Neural cell (in vitro differentiated cells): ENCODE measurements around the gene SLCO4A1. TPM values are rescaled to one million over a fixed set of nuclear protein-coding genes. Genes with fewer than 3 reads are reported as not detected.

ENCODE experiments used
- H2AFZ ChIP-seq: fragments of 200-600, 300-800 bp; sonication (generic), shearing (Covaris generic); 2 replicates; pipeline ENCODE4 v1.6.0; 2014; ENCODE audit warnings: low read depth, mild to moderate bottlenecking, antibody characterized with exemption, low read length, moderate library complexity
- H3F3A ChIP-seq: fragments of 200-600 bp; shearing (Covaris generic); 2 replicates; pipeline ENCODE4 v1.6.1; 2016; ENCODE audit warnings: mild to moderate bottlenecking, moderate library complexity, mixed read lengths, antibody characterized with exemption, low read length; ENCODE audit not compliant: insufficient read depth, poor library complexity, severe bottlenecking
- H3K27ac ChIP-seq: fragments of 200-600, 300-800 bp; sonication (generic), shearing (Covaris generic); 2 replicates; pipeline ENCODE4 v1.5.1; 2014; ENCODE audit warnings: mild to moderate bottlenecking, low read length, moderate library complexity
- H3K27me3 ChIP-seq: fragments of 300-800, 200-600 bp; sonication (generic), shearing (Covaris generic); 2 replicates; pipeline ENCODE4 v1.6.0; 2014; ENCODE audit warnings: mild to moderate bottlenecking, low read depth, low read length, moderate library complexity; ENCODE audit not compliant: insufficient read depth
- H3K36me3 ChIP-seq: fragments of 300-800, 200-600 bp; sonication (generic), shearing (Covaris generic); 2 replicates; pipeline ENCODE4 v1.5.1; 2014; ENCODE audit warnings: mild to moderate bottlenecking, antibody characterized with exemption, low read length, moderate library complexity; ENCODE audit not compliant: insufficient read depth
- H3K4me2 ChIP-seq: fragments of 300-800, 200-600 bp; sonication (generic), shearing (Covaris generic); 2 replicates; pipeline ENCODE4 v1.6.0; 2014; ENCODE audit warnings: mild to moderate bottlenecking, low read length
- H3K4me3 ChIP-seq: fragments of 300-800, 200-600 bp; sonication (generic), shearing (Covaris generic); 2 replicates; pipeline ENCODE4 v1.5.1; 2014; ENCODE audit warnings: mild to moderate bottlenecking, low read length, moderate library complexity
- H3K79me2 ChIP-seq: fragments of 200-600 bp; shearing (Covaris generic); replicated peaks from 2 replicates; pipeline ENCODE4 v1.6.0; 2014; ENCODE audit warnings: mild to moderate bottlenecking, low read length, moderate library complexity; ENCODE audit not compliant: insufficient read depth
- H3K9ac ChIP-seq: fragments of 300-800, 200-600 bp; sonication (generic), shearing (Covaris generic); 2 replicates; pipeline ENCODE4 v1.6.1; 2016; ENCODE audit warnings: mild to moderate bottlenecking, low read length, mixed read lengths
- H3K9me2 ChIP-seq: fragments of 200-600 bp; shearing (Covaris generic); 2 replicates; pipeline ENCODE4 v1.6.1; 2016; ENCODE audit warnings: mild to moderate bottlenecking, low read length, mixed read lengths; ENCODE audit not compliant: insufficient read depth
- H3K9me3 ChIP-seq: fragments of 200-600, 300-800 bp; sonication (generic), shearing (Covaris generic); 2 replicates; pipeline ENCODE4 v1.6.1; 2016; ENCODE audit warnings: mild to moderate bottlenecking, mixed run types, low read length, moderate library complexity, mixed read lengths
- H4K20me1 ChIP-seq: fragments of 200-600 bp; shearing (Covaris generic); 2 replicates; pipeline ENCODE4 v1.6.1; 2016; ENCODE audit warnings: mild to moderate bottlenecking, mixed run types; ENCODE audit not compliant: insufficient read depth
- EP300 ChIP-seq: fragments of 450-650 bp; conservative IDR thresholded peaks from 2 replicates; pipeline ENCODE4 v1.6.1; 2014; ENCODE audit warnings: antibody characterized with exemption, mild to moderate bottlenecking, moderate library complexity; ENCODE audit not compliant: poor library complexity, severe bottlenecking
- EZH2 ChIP-seq: fragments of 200-600, 300-800 bp; shearing (Covaris generic), sonication (generic); IDR thresholded peaks from 2 replicates; pipeline ENCODE4 v1.6.1; 2014; ENCODE audit warnings: antibody characterized with exemption, low read length, borderline replicate concordance, mild to moderate bottlenecking; ENCODE audit not compliant: insufficient read depth, poor library complexity, severe bottlenecking
- MXI1 ChIP-seq: fragments of 450-650 bp; conservative IDR thresholded peaks from 2 replicates; pipeline ENCODE4 v1.6.1; 2014; ENCODE audit warnings: antibody characterized with exemption, mild to moderate bottlenecking; ENCODE audit not compliant: poor library complexity, severe bottlenecking
- POLR2AphosphoS5 ChIP-seq: IDR thresholded peaks from 2 replicates; pipeline ENCODE4 v1.6.1; 2012
- RAD21 ChIP-seq: fragments of 450-650 bp; conservative IDR thresholded peaks from 2 replicates; pipeline ENCODE4 v1.6.1; 2014; ENCODE audit warnings: antibody characterized with exemption, mild to moderate bottlenecking, moderate library complexity
- SMC3 ChIP-seq: fragments of 450-650 bp; conservative IDR thresholded peaks from 2 replicates; pipeline ENCODE4 v1.6.1; 2014; ENCODE audit warnings: antibody characterized with exemption, mild to moderate bottlenecking, moderate library complexity; ENCODE audit not compliant: poor library complexity
- TAF1 ChIP-seq: IDR thresholded peaks from 2 replicates; pipeline ENCODE4 v1.6.1; 2012; ENCODE audit warnings: low read depth
- polyA plus RNA-seq: library from polyadenylated mRNA; depleted of rRNA; stranded (reverse); fragments of >200 nt; gene quantifications from 2 replicates; pipeline ENCODE4 v1.2.3, GENCODE V29; 2014
- TF ChIP-seq, protein P1 (sequence below): IDR thresholded peaks from 2 replicates; pipeline ENCODE4 v1.6.1; 2012; ENCODE audit warnings: borderline replicate concordance
- TF ChIP-seq, protein P2 (sequence below): fragments of 450-650 bp; IDR thresholded peaks from 2 replicates; pipeline ENCODE4 v1.5.1; 2014; ENCODE audit warnings: antibody characterized with exemption, mild to moderate bottlenecking, moderate library complexity; ENCODE audit not compliant: poor library complexity, severe bottlenecking

The SLCO4A1 gene
- polyA plus RNA-seq, 1 donor from 2014 or later, result 3.5 TPM

DNA sequence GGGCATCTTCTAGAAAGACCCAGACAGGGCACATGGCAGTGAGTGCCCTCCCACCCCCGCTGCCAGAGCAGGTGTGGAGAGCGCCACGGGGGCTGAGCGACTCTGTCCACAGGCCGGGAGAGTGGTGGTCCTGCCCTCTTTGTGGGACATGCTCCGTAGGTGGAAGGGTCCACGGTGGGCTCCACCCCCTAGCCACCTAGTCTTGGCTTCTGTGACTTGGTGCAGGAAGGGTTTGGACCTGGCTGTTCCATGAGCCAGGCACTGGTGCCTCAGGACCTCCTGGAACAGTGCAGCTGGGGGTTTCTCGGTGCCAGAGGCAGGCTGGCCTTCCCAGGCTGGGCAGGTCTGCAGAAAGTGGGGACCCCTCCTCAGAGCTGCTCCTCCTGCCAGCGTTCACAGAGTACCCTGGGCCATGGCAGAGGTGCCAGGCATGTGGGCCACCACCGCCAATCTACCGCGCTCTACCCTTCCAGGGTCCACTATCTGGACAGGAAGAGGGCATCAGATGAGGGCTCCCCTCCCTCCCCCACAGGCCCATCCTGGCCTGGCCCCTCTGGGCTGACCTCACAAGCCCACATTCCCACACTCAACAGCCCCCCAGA, 23.0 kb downstream of the SLCO4A1 start:
- H3K36me3 ChIP-seq, result no peaks in the 10 kb centered on the region
- no peaks in the 10 kb centered on the region for H3K9me3 ChIP-seq
- H3K27me3 ChIP-seq, result no peaks in the 10 kb centered on the region
- H3K79me2 ChIP-seq, result no peaks in the 10 kb centered on the region
- TF ChIP-seq SMC3 (no peak), MXI1 (no peak), TAF1 (no peak), POLR2AphosphoS5 (no peak), EZH2 (no peak), EP300 (no peak), RAD21 (no peak)
- TF ChIP-seq, protein P1, sequence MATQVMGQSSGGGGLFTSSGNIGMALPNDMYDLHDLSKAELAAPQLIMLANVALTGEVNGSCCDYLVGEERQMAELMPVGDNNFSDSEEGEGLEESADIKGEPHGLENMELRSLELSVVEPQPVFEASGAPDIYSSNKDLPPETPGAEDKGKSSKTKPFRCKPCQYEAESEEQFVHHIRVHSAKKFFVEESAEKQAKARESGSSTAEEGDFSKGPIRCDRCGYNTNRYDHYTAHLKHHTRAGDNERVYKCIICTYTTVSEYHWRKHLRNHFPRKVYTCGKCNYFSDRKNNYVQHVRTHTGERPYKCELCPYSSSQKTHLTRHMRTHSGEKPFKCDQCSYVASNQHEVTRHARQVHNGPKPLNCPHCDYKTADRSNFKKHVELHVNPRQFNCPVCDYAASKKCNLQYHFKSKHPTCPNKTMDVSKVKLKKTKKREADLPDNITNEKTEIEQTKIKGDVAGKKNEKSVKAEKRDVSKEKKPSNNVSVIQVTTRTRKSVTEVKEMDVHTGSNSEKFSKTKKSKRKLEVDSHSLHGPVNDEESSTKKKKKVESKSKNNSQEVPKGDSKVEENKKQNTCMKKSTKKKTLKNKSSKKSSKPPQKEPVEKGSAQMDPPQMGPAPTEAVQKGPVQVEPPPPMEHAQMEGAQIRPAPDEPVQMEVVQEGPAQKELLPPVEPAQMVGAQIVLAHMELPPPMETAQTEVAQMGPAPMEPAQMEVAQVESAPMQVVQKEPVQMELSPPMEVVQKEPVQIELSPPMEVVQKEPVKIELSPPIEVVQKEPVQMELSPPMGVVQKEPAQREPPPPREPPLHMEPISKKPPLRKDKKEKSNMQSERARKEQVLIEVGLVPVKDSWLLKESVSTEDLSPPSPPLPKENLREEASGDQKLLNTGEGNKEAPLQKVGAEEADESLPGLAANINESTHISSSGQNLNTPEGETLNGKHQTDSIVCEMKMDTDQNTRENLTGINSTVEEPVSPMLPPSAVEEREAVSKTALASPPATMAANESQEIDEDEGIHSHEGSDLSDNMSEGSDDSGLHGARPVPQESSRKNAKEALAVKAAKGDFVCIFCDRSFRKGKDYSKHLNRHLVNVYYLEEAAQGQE, result no peak
- TF ChIP-seq, protein P2, sequence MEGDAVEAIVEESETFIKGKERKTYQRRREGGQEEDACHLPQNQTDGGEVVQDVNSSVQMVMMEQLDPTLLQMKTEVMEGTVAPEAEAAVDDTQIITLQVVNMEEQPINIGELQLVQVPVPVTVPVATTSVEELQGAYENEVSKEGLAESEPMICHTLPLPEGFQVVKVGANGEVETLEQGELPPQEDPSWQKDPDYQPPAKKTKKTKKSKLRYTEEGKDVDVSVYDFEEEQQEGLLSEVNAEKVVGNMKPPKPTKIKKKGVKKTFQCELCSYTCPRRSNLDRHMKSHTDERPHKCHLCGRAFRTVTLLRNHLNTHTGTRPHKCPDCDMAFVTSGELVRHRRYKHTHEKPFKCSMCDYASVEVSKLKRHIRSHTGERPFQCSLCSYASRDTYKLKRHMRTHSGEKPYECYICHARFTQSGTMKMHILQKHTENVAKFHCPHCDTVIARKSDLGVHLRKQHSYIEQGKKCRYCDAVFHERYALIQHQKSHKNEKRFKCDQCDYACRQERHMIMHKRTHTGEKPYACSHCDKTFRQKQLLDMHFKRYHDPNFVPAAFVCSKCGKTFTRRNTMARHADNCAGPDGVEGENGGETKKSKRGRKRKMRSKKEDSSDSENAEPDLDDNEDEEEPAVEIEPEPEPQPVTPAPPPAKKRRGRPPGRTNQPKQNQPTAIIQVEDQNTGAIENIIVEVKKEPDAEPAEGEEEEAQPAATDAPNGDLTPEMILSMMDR, result no peak
- no peaks in the 10 kb centered on the region for H3K9me2 ChIP-seq
- no peak overlapping the region for H3K4me3 ChIP-seq
- H4K20me1 ChIP-seq, result no peaks in the 10 kb centered on the region
- no peak overlapping the region for H2AFZ ChIP-seq
- H3F3A ChIP-seq, result no peaks in the 10 kb centered on the region
- no peak overlapping the region for H3K27ac ChIP-seq
- no peak overlapping the region for H3K4me2 ChIP-seq
- H3K9ac ChIP-seq, result no peak overlapping the region

DNA sequence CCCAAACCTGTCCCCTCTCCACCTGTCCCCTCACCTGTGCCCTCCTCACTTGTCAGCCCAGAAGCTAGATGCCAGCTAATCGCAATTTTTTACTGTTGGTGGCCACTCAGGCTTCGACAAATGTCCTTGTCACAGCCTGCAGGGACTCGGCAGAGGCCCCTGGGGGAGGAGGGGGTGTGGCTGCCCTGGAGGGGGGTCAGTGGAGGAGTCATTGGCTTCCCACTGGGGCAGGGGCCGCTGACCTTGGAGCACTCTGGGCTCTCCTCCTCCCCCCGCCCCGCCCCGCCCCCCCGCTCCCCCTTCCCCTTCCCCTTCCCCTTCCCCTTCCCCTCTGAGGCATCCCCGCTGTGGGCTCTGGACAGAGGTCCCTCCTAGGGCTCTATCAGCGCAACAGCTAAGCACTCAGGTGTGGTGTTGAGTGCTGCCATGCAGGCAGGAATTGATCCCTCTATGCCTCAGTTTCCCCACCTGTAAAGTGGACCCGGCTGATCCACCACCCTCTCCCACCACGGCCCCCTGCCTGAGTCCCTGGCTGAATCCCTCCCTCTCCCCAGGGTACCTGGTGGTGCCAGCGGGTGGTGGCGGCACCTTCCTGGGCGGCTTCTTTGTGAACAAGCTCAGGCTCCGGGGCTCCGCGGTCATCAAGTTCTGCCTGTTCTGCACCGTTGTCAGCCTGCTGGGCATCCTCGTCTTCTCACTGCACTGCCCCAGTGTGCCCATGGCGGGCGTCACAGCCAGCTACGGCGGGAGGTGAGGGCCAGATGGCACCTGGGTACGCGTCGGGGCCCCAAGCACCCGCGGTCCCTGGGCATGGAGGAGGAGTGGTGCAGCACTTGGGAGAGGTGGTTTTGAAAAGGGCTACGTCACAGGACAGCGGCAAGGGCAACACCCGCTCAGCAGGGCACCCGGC, 23.8 kb downstream of the SLCO4A1 start:
- Histone ChIP-seq H3K9me3 (no peaks in the 10 kb centered on the region), H4K20me1 (no peaks in the 10 kb centered on the region), H2AFZ (no peak overlapping the region), H3K9ac (no peak overlapping the region), H3K9me2 (no peaks in the 10 kb centered on the region), H3K79me2 (no peaks in the 10 kb centered on the region), H3K36me3 (no peaks in the 10 kb centered on the region), H3K27me3 (no peaks in the 10 kb centered on the region), H3K27ac (no peak overlapping the region), H3F3A (no peaks in the 10 kb centered on the region), H3K4me2 (no peak overlapping the region), H3K4me3 (no peak overlapping the region)
- TF ChIP-seq TAF1 (no peak), MXI1 (no peak)
